B cell (primary cell): ENCODE results near the gene SHOC2.

Experiments used
- CTCF ChIP-seq: fragments of 200-600 bp; IDR thresholded peaks from one replicate; pipeline ENCODE4 v1.8.0; 2022; ENCODE audit warnings: antibody characterized with exemption, mild to moderate bottlenecking
- EZH2 ChIP-seq: IDR thresholded peaks from 2 replicates; pipeline ENCODE4 v1.6.1; 2012; ENCODE audit warnings: borderline replicate concordance, low read depth, mild to moderate bottlenecking, moderate library complexity, low read length; ENCODE audit not compliant: insufficient read depth, poor library complexity, severe bottlenecking

DNA sequence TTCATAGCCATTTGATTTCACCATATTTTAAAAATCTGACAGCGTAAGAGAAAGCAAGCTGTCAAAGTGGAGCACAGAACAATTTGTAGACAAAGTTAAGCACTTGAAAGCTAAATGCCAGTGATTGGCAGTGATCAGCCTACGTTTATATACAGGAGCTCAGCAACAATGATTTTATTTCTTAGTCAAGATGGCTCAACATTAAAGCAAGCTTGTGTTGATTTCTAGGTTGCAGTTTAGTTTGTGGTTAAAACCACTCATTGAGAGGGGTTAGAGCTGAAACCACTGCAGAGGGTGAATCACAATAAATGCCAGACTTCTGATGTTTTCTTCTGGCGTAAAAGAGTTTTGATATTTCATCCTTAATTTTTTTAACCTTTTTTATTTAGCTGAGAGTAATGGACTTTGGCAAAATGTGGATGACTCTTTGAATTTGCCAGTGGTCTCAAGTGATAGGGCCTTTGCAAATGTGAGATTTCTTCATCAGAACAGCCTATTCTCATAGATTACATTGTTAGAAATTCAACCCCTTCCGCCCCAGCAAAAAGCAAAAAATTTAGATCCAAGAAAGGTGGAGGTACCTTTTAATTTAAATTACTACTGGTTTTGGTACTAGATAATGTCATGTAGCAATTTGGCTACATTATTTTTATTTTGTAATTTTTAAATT is 73.8 kb downstream of the SHOC2 start:
- TF ChIP-seq CTCF: no peak
- no peak for TF ChIP-seq EZH2
